GM21381 (cell line): ENCODE measurements around the gene IDH3B.
"Not testable (repeated sequence)": the region's sequence is repeated elsewhere in the genome, so short reads cannot be mapped to it uniquely, and the experiment has no call there.

Experiments used
- ATAC-seq: cut with Tn5 transposase; IDR thresholded peaks from one replicate; pipeline ENCODE4 v1.9.1; 2021; ENCODE audit warnings: mild to moderate bottlenecking, moderate library complexity; ENCODE audit not compliant: unreplicated experiment

IDH3B gene

GRCh38 chr20:2695206-2695983, 31.4 kb upstream of the IDH3B start:
- ATAC-seq, result no peak

GRCh38 chr20:2694519-2694918, 30.5 kb upstream of the IDH3B start:
- no peak for ATAC-seq

GRCh38 chr20:2694008-2694471, 30.0 kb upstream of the IDH3B start:
- ATAC-seq, result no peak

GRCh38 chr20:2693286-2694007, 29.4 kb upstream of the IDH3B start:
- no peak for ATAC-seq

DNA sequence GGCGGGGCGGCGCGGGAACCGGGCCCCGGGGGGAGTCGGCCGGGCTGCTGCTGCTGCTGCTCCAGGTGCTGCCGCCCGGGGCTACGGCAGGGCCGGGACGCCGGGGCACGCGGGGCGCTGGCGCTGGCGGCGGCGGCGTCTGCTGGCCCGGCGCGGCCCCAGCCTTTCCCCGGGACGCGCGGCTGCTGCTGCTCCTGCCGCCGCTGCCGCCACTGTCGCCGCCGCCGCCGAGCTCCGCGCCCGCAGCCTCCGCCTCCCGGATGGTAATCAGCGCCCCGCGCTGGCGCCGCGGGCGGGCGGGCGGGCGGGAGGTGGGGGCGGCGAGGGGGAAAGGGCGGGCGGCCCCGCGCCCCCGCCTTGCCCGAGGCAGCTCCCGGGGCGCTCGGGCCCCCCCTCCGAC, 28.9 kb upstream of the IDH3B start:
- no peak for ATAC-seq

GRCh38 chr20:2692036-2692885, 28.2 kb upstream of the IDH3B start, which contains the start of gene EBF4:
EBF4 (plus strand) TSS chr20:2692780; CDS start chr20:2693646, 866 bp downstream.
- ATAC-seq, result no peak

GRCh38 chr20:2691663-2692035, 27.6 kb upstream of the IDH3B start:
- no peak for ATAC-seq

DNA sequence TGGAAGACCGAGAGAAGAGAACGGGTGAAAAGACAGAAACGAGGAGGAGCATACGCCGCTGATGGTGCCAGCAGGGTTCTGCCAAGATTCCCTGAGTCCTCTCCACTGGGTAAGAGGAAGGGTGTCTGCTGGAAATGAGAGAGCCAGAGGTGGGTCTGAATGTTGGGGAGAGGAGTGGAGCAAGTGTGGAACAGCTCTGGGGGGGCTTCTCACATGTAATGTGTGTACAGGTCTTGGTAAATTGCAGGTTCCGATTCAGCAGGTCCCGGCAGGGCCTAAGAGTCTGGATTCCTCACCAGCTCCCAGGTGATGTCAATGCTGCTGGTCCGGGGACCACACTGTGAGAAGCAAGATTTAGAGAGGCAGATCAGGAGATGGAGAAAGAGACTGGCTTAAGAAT, 27.1 kb upstream of the IDH3B start:
- no peak for ATAC-seq

- ATAC-seq, result no peak
Measured at GRCh38 chr20:2690718-2691117, 26.7 kb upstream of the IDH3B start.

- no peak for ATAC-seq
Measured at GRCh38 chr20:2690213-2690612, 26.2 kb upstream of the IDH3B start.

DNA sequence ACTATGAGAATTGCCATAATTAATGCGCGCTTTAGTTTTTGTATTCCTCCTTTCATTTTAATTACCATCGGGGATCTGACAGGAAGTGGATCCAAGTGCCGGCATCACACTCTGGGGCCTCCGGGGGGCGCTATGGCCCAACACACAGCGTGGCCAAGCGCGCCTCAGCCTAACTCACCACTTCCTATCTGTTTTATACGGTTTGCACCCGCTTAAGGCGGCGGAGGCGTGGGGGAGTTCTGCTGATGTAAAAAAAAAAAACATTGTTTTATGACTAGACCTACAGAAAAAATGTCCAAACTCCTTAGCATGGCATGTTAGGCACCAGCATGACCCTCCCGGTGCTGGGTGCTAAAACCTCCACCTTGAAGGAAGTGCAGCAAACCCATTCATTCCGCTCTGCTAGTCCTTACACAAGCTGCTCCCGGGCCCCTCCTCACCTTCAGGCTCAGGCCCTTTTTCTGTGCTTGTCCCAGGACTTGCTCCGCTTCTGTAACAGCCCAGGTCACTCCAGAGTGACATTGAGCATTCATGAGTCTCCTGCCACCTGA, 24.1 kb upstream of the IDH3B start:
- ATAC-seq, result no peak

- ATAC-seq, result no peak
Measured at GRCh38 chr20:2687514-2687913, 23.5 kb upstream of the IDH3B start.

GRCh38 chr20:2684817-2685216, 20.8 kb upstream of the IDH3B start:
- ATAC-seq, result not testable (repeated sequence)

- ATAC-seq, result not testable (repeated sequence)
Measured at GRCh38 chr20:2682040-2682439, 18.0 kb upstream of the IDH3B start.

GRCh38 chr20:2680046-2680445, 16.0 kb upstream of the IDH3B start:
- ATAC-seq, result no peak

DNA sequence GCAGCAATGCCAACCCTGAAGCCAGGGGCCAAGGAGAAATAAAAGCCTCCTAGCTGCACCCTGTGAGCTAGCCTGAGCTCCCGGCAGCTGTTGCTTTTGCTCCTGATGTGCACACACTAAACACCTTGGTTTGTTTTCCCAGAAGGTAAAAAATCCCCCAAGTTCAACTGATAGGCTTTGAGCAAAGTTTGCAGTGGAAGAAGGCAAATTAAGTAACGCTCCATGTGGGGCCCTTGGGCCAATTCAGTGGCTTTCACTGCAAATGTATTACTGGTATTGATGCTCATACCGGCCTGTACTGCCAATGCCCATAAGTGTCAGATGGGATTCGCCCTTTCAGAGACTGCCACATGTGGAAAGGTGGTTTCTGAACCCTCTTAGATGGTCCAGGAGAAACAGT, 9.4 kb upstream of the IDH3B start:
- ATAC-seq, result no peak

GRCh38 chr20:2672446-2672845, 8.4 kb upstream of the IDH3B start:
- no peak for ATAC-seq

- ATAC-seq, result no peak
Measured at GRCh38 chr20:2671977-2672376, 8.0 kb upstream of the IDH3B start.

- no peak for ATAC-seq
Measured at GRCh38 chr20:2663364-2663886, 591 bp downstream of the IDH3B start.

DNA sequence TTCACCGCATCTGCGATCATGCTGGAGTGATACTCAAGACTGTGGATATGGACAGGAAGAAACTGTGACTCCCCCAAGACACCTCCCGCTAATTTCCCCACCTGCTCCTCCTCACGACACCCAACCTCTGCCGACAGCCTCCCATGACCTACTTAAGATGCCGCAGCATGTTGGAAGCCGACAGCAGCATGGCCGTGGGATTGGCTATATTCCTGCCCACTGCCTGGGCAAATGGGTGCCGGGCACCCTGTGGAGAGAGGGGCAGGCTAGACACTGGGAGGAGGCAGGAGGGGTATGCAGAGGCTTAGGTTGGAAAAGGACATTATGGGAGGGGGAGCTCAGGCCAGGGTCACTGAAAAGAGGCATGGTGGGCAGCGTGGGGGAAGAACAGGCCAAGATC, 4.5 kb downstream of the IDH3B start:
- no peak for ATAC-seq
